ENCODE results near the gene BNC2. TPM values are rescaled to one million over a fixed set of nuclear protein-coding genes. Genes with fewer than 3 reads are reported as not detected.

BNC2 gene
- total RNA-seq, 1 experiment from 2014 or later = not detected

GRCh38 chr9:16787724-16788123 is 82.7 kb downstream of the BNC2 start:
- CTCF ChIA-PET = no interaction called here
- intact Hi-C loops (cut with micrococcal nuclease; ENCODE audit: unreplicated experiment) = no loop called here
- no TSS peak for BruUV-seq (replicated peaks)
- TF ChIP-seq CTCF (IDR thresholded peaks at IDR 0.05; ENCODE audit: unreplicated experiment) = no peak
- no peak overlapping the region for H3K27ac Mint-ChIP-seq (ENCODE audit: unreplicated experiment)
- H3K9me3 Mint-ChIP-seq (ENCODE audit: low read depth, unreplicated experiment) = no peaks in the 10 kb centered on the region
- no peaks in the 10 kb centered on the region for H3K4me1 Mint-ChIP-seq (ENCODE audit: low read depth, unreplicated experiment)
- no peaks in the 10 kb centered on the region for H3K36me3 Mint-ChIP-seq (ENCODE audit: insufficient read depth, unreplicated experiment)
- no peaks in the 10 kb centered on the region for H3K27me3 Mint-ChIP-seq (ENCODE audit: unreplicated experiment)
- H3K4me3 Mint-ChIP-seq (ENCODE audit: low read depth, unreplicated experiment) = no peak overlapping the region
- no peak for DNase-seq

GRCh38 chr9:16784002-16784401 is 86.5 kb downstream of the BNC2 start:
- H3K36me3 Mint-ChIP-seq (ENCODE audit: insufficient read depth, unreplicated experiment) = no peaks in the 10 kb centered on the region
- H3K9me3 Mint-ChIP-seq (ENCODE audit: low read depth, unreplicated experiment) = no peaks in the 10 kb centered on the region
- no peak overlapping the region for H3K4me3 Mint-ChIP-seq (ENCODE audit: low read depth, unreplicated experiment)
- H3K27me3 Mint-ChIP-seq (ENCODE audit: unreplicated experiment) = no peaks in the 10 kb centered on the region
- no TSS peak for BruUV-seq (replicated peaks)
- CTCF ChIA-PET = no interaction called here
- H3K27ac Mint-ChIP-seq (ENCODE audit: unreplicated experiment) = no peak overlapping the region
- intact Hi-C loops (cut with micrococcal nuclease; ENCODE audit: unreplicated experiment) = no loop called here
- no peak for TF ChIP-seq CTCF (IDR thresholded peaks at IDR 0.05; ENCODE audit: unreplicated experiment)
- H3K4me1 Mint-ChIP-seq (ENCODE audit: low read depth, unreplicated experiment) = no peaks in the 10 kb centered on the region
- DNase-seq = no peak

DNA sequence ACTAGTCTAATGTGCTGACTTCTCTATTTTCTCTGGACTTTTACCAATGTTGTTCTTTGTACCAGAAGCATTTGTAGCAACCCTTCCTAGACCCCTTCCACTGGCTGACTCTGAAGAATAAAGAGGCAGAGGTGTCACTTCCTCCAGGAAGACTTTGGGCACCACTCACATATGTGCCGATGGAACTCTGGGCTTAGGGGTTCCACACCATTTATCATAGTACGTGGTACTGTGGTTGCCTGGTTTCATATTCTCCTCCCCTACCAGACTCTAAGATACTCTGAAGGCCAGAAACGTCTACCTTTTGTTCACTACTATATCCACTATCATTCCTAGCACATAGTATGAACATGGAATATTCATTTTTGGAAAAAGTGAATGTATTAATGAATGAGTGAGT is 88.0 kb downstream of the BNC2 start:
- CTCF ChIA-PET = no interaction called here
- Mint-ChIP-seq H3K27ac (ENCODE audit: unreplicated experiment) (no peak overlapping the region), H3K36me3 (ENCODE audit: insufficient read depth, unreplicated experiment) (no peaks in the 10 kb centered on the region), H3K27me3 (ENCODE audit: unreplicated experiment) (no peaks in the 10 kb centered on the region), H3K4me1 (ENCODE audit: low read depth, unreplicated experiment) (no peaks in the 10 kb centered on the region), H3K9me3 (ENCODE audit: low read depth, unreplicated experiment) (no peaks in the 10 kb centered on the region), H3K4me3 (ENCODE audit: low read depth, unreplicated experiment) (no peak overlapping the region)
- no TSS peak for BruUV-seq (replicated peaks)
- no peak for TF ChIP-seq CTCF (IDR thresholded peaks at IDR 0.05; ENCODE audit: unreplicated experiment)
- no peak for DNase-seq
- intact Hi-C loops (cut with micrococcal nuclease; ENCODE audit: unreplicated experiment) = no loop called here

DNA sequence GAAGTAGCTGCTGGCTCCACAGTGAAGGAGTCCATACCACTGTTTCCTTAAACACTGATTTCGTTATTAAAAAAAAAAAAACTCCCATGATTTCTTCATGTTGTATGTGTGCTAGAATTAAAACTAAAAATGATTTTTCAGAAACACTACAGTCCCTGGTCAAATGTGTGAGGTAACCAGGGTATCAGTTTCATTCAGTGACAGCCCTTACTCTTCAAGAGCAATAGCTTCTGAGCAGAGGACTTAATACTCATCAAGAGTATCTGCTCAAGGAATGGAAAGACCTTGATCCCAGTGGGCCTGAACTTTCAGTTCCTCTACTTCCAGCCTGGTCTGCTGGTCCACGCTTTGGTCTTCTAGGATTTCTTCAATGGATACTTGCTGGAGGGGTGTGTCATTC is 95.1 kb downstream of the BNC2 start:
- CTCF ChIA-PET = no interaction called here
- no peak overlapping the region for H3K4me3 Mint-ChIP-seq (ENCODE audit: low read depth, unreplicated experiment)
- no peak for DNase-seq
- intact Hi-C loops (cut with micrococcal nuclease; ENCODE audit: unreplicated experiment) = no loop called here
- no peaks in the 10 kb centered on the region for H3K36me3 Mint-ChIP-seq (ENCODE audit: insufficient read depth, unreplicated experiment)
- no peaks in the 10 kb centered on the region for H3K9me3 Mint-ChIP-seq (ENCODE audit: low read depth, unreplicated experiment)
- H3K4me1 Mint-ChIP-seq (ENCODE audit: low read depth, unreplicated experiment) = no peaks in the 10 kb centered on the region
- no TSS peak for BruUV-seq (replicated peaks)
- no peak for TF ChIP-seq CTCF (IDR thresholded peaks at IDR 0.05; ENCODE audit: unreplicated experiment)
- H3K27me3 Mint-ChIP-seq (ENCODE audit: unreplicated experiment) = no peaks in the 10 kb centered on the region
- no peak overlapping the region for H3K27ac Mint-ChIP-seq (ENCODE audit: unreplicated experiment)

- intact Hi-C loops (cut with micrococcal nuclease; ENCODE audit: unreplicated experiment) = no loop called here
Observed at GRCh38 chr9:16773617-16774016, 96.9 kb downstream of the BNC2 start.

More at GRCh38 chr9:16773617-16774016, 96.9 kb downstream of the BNC2 start:
- DNase-seq = no peak
- H3K27ac Mint-ChIP-seq (ENCODE audit: unreplicated experiment) = no peak overlapping the region
- CTCF ChIA-PET = no interaction called here
- H3K36me3 Mint-ChIP-seq (ENCODE audit: insufficient read depth, unreplicated experiment) = no peaks in the 10 kb centered on the region
- TF ChIP-seq CTCF (IDR thresholded peaks at IDR 0.05; ENCODE audit: unreplicated experiment) = no peak
- H3K27me3 Mint-ChIP-seq (ENCODE audit: unreplicated experiment) = peaks cover 7% of the 10 kb centered on the region
- no peaks in the 10 kb centered on the region for H3K9me3 Mint-ChIP-seq (ENCODE audit: low read depth, unreplicated experiment)
- BruUV-seq (replicated peaks) = no TSS peak
- H3K4me3 Mint-ChIP-seq (ENCODE audit: low read depth, unreplicated experiment) = no peak overlapping the region
- H3K4me1 Mint-ChIP-seq (ENCODE audit: low read depth, unreplicated experiment) = no peaks in the 10 kb centered on the region

Data from Calu3 (cell line).